CD14-positive monocyte (primary cell): Measurements from ENCODE around the gene IMPDH1. TPM values are rescaled to one million over a fixed set of nuclear protein-coding genes. Genes with fewer than 3 reads are reported as not detected.

ENCODE experiments used
- DNase-seq, 3 donors: peaks; one replicate each; pipeline ENCODE4 v3.0.0-alpha.2; 2011 to 2022
- H2AFZ ChIP-seq: 2 replicates; pipeline ENCODE4 v1.6.0; 2012; ENCODE audit warnings: mild to moderate bottlenecking, low read depth, low read length, inconsistent platforms; ENCODE audit not compliant: insufficient read depth, poor library complexity, severe bottlenecking
- H3K27ac ChIP-seq, 2 donors: 1 replicate in 1 of 2; 2 replicates in 1 of 2; pipeline ENCODE4 v1.5.1; 2012 to 2013; ENCODE audit warnings: low read length in 2 of 2, control low read depth in 1 of 2, inconsistent platforms in 1 of 2, low read depth in 1 of 2, mild to moderate bottlenecking in 1 of 2
- H3K27me3 ChIP-seq, 2 donors: one replicate each; pipeline versions ENCODE4 v1.6.0 to v1.6.1; 2011 to 2013; ENCODE audit warnings: low read length in 2 of 2; ENCODE audit not compliant: control insufficient read depth in 2 of 2, insufficient read depth in 2 of 2
- H3K36me3 ChIP-seq, 2 donors: replicated peaks in 1 of 2; 1 replicate in 1 of 2; 2 replicates in 1 of 2; pipeline versions ENCODE4 v1.5.1 to v1.6.1; 2012 to 2013; ENCODE audit warnings: low read length in 2 of 2, control low read depth in 1 of 2, inconsistent platforms in 1 of 2, mild to moderate bottlenecking in 1 of 2; ENCODE audit not compliant: insufficient read depth in 2 of 2, control insufficient read depth in 1 of 2
- H3K4me1 ChIP-seq, 2 donors: 1 replicate in 1 of 2; 2 replicates in 1 of 2; pipeline versions ENCODE4 v1.5.1 to v1.6.1; 2012 to 2013; ENCODE audit warnings: low read length in 2 of 2, control low read depth in 1 of 2, inconsistent platforms in 1 of 2, mild to moderate bottlenecking in 1 of 2, moderate library complexity in 1 of 2; ENCODE audit not compliant: insufficient read depth in 2 of 2, control insufficient read depth in 1 of 2
- H3K4me2 ChIP-seq: replicated peaks from 2 replicates; pipeline ENCODE3; 2012; ENCODE audit warnings: low read length, moderate library complexity, mild to moderate bottlenecking; ENCODE audit not compliant: poor library complexity, severe bottlenecking; ENCODE audit errors: extremely low read depth
- H3K4me3 ChIP-seq, 3 experiments: fragments of 200-600 bp in 1 of 3; sonication (generic) in 1 of 3; replicated peaks in 1 of 3; 1 replicate in 2 of 3; 2 replicates in 1 of 3; pipeline ENCODE4 v1.5.1; 2011 to 2013; ENCODE audit warnings: low read length in 3 of 3, mild to moderate bottlenecking in 3 of 3, control low read depth in 2 of 3, low read depth in 2 of 3, inconsistent platforms in 1 of 3, moderate library complexity in 1 of 3
- H3K79me2 ChIP-seq: 2 replicates; pipeline ENCODE4 v1.6.0; 2012; ENCODE audit warnings: mild to moderate bottlenecking, control low read depth, inconsistent platforms, low read length, moderate library complexity; ENCODE audit not compliant: insufficient read depth
- H3K9ac ChIP-seq: 2 replicates; pipeline ENCODE4 v1.6.0; 2017; ENCODE audit warnings: low read length, mild to moderate bottlenecking; ENCODE audit not compliant: insufficient read depth, poor library complexity, severe bottlenecking
- H3K9me3 ChIP-seq, 2 donors: replicated peaks in 1 of 2; 1 replicate in 1 of 2; 2 replicates in 1 of 2; pipeline versions ENCODE4 v1.5.1 to v1.6.1; 2012 to 2013; ENCODE audit warnings: low read length in 2 of 2, control low read depth in 1 of 2; ENCODE audit not compliant: control insufficient read depth in 1 of 2, insufficient read depth in 1 of 2
- H4K20me1 ChIP-seq: 2 replicates; pipeline ENCODE4 v1.6.0; 2012; ENCODE audit warnings: mild to moderate bottlenecking, low read length, control low read depth, moderate library complexity; ENCODE audit not compliant: insufficient read depth
- H3K27ac Mint-ChIP-seq, 7 donors: one replicate each; pipeline ENCODE4 v1.8.0; 2020; ENCODE audit warnings: mild to moderate bottlenecking in 7 of 7, mixed read lengths in 7 of 7, moderate library complexity in 6 of 7, inconsistent platforms in 2 of 7
- H3K27me3 Mint-ChIP-seq, 3 donors: one replicate each; pipeline ENCODE4 v1.8.0; 2021 to 2022; ENCODE audit warnings: low read depth in 3 of 3, mild to moderate bottlenecking in 3 of 3, mixed read lengths in 3 of 3, moderate library complexity in 3 of 3, inconsistent platforms in 1 of 3
- H3K36me3 Mint-ChIP-seq, 2 donors: one replicate each; pipeline ENCODE4 v1.8.0; 2020; ENCODE audit warnings: mixed read lengths in 2 of 2, inconsistent platforms in 1 of 2, mild to moderate bottlenecking in 1 of 2
- H3K4me1 Mint-ChIP-seq: one replicate; pipeline ENCODE4 v1.8.0; 2020; ENCODE audit warnings: mild to moderate bottlenecking, mixed read lengths
- H3K4me3 Mint-ChIP-seq, 2 donors: one replicate each; pipeline ENCODE4 v1.8.0; 2020; ENCODE audit warnings: mild to moderate bottlenecking in 2 of 2, mixed read lengths in 2 of 2, moderate library complexity in 1 of 2
- H3K9me3 Mint-ChIP-seq, 7 donors: one replicate each; pipeline ENCODE4 v1.8.0; 2020 to 2022; ENCODE audit warnings: mixed read lengths in 7 of 7, mild to moderate bottlenecking in 6 of 7, moderate library complexity in 6 of 7, inconsistent platforms in 2 of 7
- CTCF ChIP-seq: fragments of 200-600 bp; IDR thresholded peaks from one replicate; pipeline ENCODE4 v1.8.0; 2022; ENCODE audit warnings: antibody characterized with exemption, mild to moderate bottlenecking
- WGBS: methylation state at CpG from one replicate; pipeline ENCODE4 v1.1.5; 2013; ENCODE audit warnings: missing lambda C conversion rate; ENCODE audit not compliant: insufficient coverage; 5-methylcytosine and 5-hydroxymethylcytosine counted together
- intact Hi-C, 2 donors: fragments of 100-400 bp; cut with micrococcal nuclease; formaldehyde crosslinking; loops; one replicate each; pipeline versions ENCODE4 v1.15.0 to v1.15.1; 2023
- polyA plus RNA-seq, 3 donors: library from polyadenylated mRNA; depleted of rRNA in 1 of 3; unstranded in 2 of 3; stranded (reverse) in 1 of 3; fragments of 300-500 nt in 2 of 3; fragments of >200 nt in 1 of 3; fragmentation: Illumina TruSeq in 2 of 3; gene quantifications; 1 replicate in 2 of 3; 2 replicates in 1 of 3; pipeline ENCODE4 v1.2.3, GENCODE V29; 2012 to 2021

The IMPDH1 gene
- polyA plus RNA-seq, 3 donors, result 110 to 259 (median 152) TPM

DNA sequence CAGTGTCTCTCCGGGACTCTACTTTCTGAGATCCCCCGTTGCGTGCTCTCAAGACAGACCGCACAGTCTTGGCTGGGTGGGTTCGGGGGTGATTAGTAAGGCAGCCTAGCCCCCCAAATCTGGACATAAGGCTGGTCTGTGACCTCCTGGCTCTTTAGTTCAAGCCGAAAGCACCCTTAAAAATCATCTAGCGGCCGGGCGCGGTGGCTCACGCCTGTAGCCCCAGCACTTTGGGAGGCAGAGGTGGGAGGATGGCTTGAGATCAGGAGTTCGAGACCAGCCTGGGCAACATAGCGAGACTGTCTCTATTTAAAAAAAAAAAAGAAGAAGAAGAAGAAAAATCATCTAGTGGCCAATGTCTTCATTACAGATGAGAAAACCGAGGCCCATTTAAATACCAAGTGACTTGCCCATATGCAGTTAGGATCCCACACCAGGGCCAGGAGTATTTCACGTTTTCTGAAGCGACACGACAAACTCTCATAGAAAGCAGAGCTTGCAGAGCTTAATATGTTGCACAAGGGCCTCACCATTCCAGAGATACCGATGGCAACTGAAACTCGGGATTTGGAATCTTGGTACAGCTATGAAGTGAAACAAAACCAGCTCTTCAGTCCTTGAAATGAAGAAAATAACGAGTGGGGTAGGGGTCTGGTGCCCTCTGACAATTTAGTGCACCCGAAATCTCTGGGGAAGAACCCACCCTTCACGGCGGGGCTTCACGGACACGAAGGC is 45.2 kb upstream of the IMPDH1 start:
- peak overlapping the region; percentile 91 for H3K4me2 ChIP-seq
- H3K27me3 ChIP-seq, result no peaks in the 10 kb centered on the region
- H3K27me3 Mint-ChIP-seq, result peaks cover 0 to 1% (median 0%) of the 10 kb centered on the region in 3 donors
- intact Hi-C loops, result loop anchor here (10.0 kb wide), 2 partner anchors 50 to 110 kb away; partner anchors contain the start of genes IMPDH1 (in 2 of the 2) and RBM28 (in 1 of the 2)
- H3K4me1 ChIP-seq, result peaks cover 26 to 40% of the 10 kb centered on the region in 2 donors
- peak overlapping the region; percentile 86 to 95 for H3K27ac ChIP-seq
- H3K4me3 ChIP-seq, result peak overlapping the region; percentile 69 to 91 (median 85)
- H3K4me1 Mint-ChIP-seq, result peaks cover 41% of the 10 kb centered on the region
- H3K27ac Mint-ChIP-seq, result peak overlapping the region; percentile 95 to 99 (median 98)
- peak overlapping the region; percentile 92 for H2AFZ ChIP-seq
- H3K9me3 Mint-ChIP-seq, result no peaks in the 10 kb centered on the region
- no peaks in the 10 kb centered on the region for H3K36me3 ChIP-seq
- TF ChIP-seq CTCF, result no peak
- no peaks in the 10 kb centered on the region for H4K20me1 ChIP-seq
- DNase-seq, result peak; percentile 22 to 42 (median 24)
- WGBS, result 80% methylated on average over 2 of the region's 25 CpGs
- H3K9ac ChIP-seq, result peak overlapping the region; percentile 74
- H3K79me2 ChIP-seq, result peaks cover 34% of the 10 kb centered on the region
- H3K9me3 ChIP-seq, result no peaks in the 10 kb centered on the region
- peaks cover 3 to 4% of the 10 kb centered on the region in 2 donors for H3K36me3 Mint-ChIP-seq
- peak overlapping the region; percentile 89 to 95 for H3K4me3 Mint-ChIP-seq

DNA sequence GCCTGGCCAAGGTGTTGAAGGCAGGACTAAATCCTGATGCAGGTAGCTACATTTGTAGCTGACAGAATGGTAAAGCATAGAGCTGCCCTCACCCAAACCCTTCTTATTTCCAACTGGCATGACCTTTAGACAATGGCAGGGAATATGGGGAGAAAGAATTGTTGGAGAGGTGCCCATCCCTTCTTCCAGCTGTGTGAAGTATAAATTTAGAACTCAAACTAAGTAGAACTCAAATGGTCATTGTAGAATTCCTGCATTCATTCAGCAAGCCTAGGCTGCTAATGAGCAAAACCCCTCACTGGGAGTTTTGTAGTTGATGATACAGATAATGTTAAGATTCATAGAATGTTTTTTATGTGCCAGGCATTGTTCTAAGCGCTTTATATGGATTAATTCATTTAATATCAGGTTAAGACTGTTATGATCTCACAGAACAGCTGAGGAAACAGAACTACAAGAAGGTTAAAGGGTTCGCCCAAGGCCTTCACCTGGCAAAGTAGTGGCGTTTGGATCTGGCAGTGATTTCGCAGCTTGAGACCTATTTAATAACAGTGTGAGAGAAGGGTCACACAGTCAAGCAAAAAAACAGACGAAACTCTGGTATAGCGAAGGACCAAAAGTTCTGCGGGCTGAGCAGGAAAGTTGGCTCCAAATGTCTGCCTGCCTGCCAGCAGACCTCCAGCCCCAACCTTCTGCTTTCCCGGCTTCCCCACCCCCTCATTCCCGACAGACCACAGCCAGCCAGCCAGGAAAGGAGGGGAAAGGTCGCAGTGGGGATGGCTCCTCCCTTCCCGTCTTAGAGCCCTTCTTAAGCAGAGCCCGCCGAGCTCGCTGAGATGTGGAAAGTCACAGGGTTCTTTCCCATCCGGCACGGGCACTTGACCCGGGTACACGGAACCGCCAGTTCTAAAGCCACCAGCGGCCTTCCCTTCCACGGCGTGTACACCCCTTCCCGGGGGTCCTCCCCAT is 44.3 kb upstream of the IMPDH1 start:
- H3K27me3 Mint-ChIP-seq, result peaks cover 0 to 1% (median 0%) of the 10 kb centered on the region in 3 donors
- peaks cover 3 to 4% of the 10 kb centered on the region in 2 donors for H3K36me3 Mint-ChIP-seq
- Histone ChIP-seq H3K4me1 (peaks cover 28 to 38% of the 10 kb centered on the region in 2 donors), H3K27ac (peak overlapping the region; percentile 86 to 95), H3K79me2 (peaks cover 27% of the 10 kb centered on the region), H4K20me1 (no peaks in the 10 kb centered on the region), H3K27me3 (no peaks in the 10 kb centered on the region), H2AFZ (peak overlapping the region; percentile 44), H3K9me3 (no peaks in the 10 kb centered on the region), H3K4me2 (no peak overlapping the region), H3K9ac (no peak overlapping the region), H3K36me3 (no peaks in the 10 kb centered on the region), H3K4me3 (peak overlapping the region in 1 of 3 experiments; percentile 85)
- peak overlapping the region in 1 of 2 donors; percentile 49 for H3K4me3 Mint-ChIP-seq
- peaks cover 36% of the 10 kb centered on the region for H3K4me1 Mint-ChIP-seq
- no peaks in the 10 kb centered on the region for H3K9me3 Mint-ChIP-seq
- intact Hi-C loops, result loop anchor here (10.0 kb wide), 2 partner anchors 49 to 109 kb away; partner anchors contain the start of genes IMPDH1 (in 2 of the 2) and RBM28 (in 1 of the 2)
- no peak for DNase-seq
- WGBS, result 94% methylated on average over 12 of the region's 23 CpGs
- no peak for TF ChIP-seq CTCF
- H3K27ac Mint-ChIP-seq, result peak overlapping the region in 4 of 7 donors; percentile 15 to 41 (median 30)
